H9 (cell line): ENCODE data around the gene CTCFL. TPM values are rescaled to one million over a fixed set of nuclear protein-coding genes. Genes with fewer than 3 reads are reported as not detected.

Experiments
- DNase-seq: peaks from one replicate; pipeline ENCODE4 v3.0.0-alpha.2; 2017
- H2AFZ ChIP-seq: one replicate; pipeline ENCODE4 v1.6.1; 2013; ENCODE audit warnings: mild to moderate bottlenecking, low read length, control low read depth, moderate library complexity
- H2AK5ac ChIP-seq: 2 replicates; pipeline ENCODE4 v1.6.1; 2013; ENCODE audit warnings: low read length, control low read depth, mixed read lengths; ENCODE audit not compliant: insufficient read length
- H2BK120ac ChIP-seq: one replicate; pipeline ENCODE4 v1.6.1; 2013; ENCODE audit warnings: low read depth, mild to moderate bottlenecking, low read length, control low read depth, inconsistent platforms; ENCODE audit not compliant: poor library complexity, severe bottlenecking
- H2BK12ac ChIP-seq: 2 replicates; pipeline ENCODE4 v1.6.1; 2013; ENCODE audit warnings: low read length, control low read depth, mixed read lengths, low read depth; ENCODE audit not compliant: insufficient read length
- H2BK15ac ChIP-seq: 2 replicates; pipeline ENCODE4 v1.6.1; 2013; ENCODE audit warnings: low read depth, low read length, control low read depth
- H2BK20ac ChIP-seq: one replicate; pipeline ENCODE4 v1.6.1; 2013; ENCODE audit warnings: low read depth, mild to moderate bottlenecking, low read length, control low read depth, inconsistent platforms; ENCODE audit not compliant: poor library complexity, severe bottlenecking
- H2BK5ac ChIP-seq: 2 replicates; pipeline ENCODE4 v1.6.1; 2013; ENCODE audit warnings: low read length, control low read depth, mixed read lengths; ENCODE audit not compliant: insufficient read length
- H3K14ac ChIP-seq: 2 replicates; pipeline ENCODE4 v1.6.1; 2013; ENCODE audit warnings: low read length, control low read depth; ENCODE audit not compliant: insufficient read depth
- H3K18ac ChIP-seq: 2 replicates; pipeline ENCODE4 v1.6.1; 2013; ENCODE audit warnings: low read depth, mild to moderate bottlenecking, mixed read lengths, low read length, control low read depth; ENCODE audit not compliant: insufficient read length
- H3K23ac ChIP-seq: 2 replicates; pipeline ENCODE4 v1.6.1; 2013; ENCODE audit warnings: low read length, control low read depth, mixed read lengths, low read depth; ENCODE audit not compliant: insufficient read length
- H3K23me2 ChIP-seq: 2 replicates; pipeline ENCODE4 v1.6.1; 2013; ENCODE audit warnings: low read depth, mild to moderate bottlenecking, mixed read lengths, low read length, control low read depth; ENCODE audit not compliant: insufficient read length, poor library complexity, severe bottlenecking
- H3K27ac ChIP-seq: 2 replicates; pipeline ENCODE4 v1.5.1; 2013; ENCODE audit warnings: low read length, control low read depth, mixed read lengths, low read depth; ENCODE audit not compliant: insufficient read length
- H3K27me3 ChIP-seq: 2 replicates; pipeline ENCODE4 v1.6.1; 2013; ENCODE audit warnings: low read length, control low read depth, inconsistent platforms; ENCODE audit not compliant: insufficient read depth
- H3K4ac ChIP-seq: 2 replicates; pipeline ENCODE4 v1.6.1; 2013; ENCODE audit warnings: low read depth, mild to moderate bottlenecking, control low read depth, inconsistent platforms, low read length, moderate library complexity
- H3K4me1 ChIP-seq: 2 replicates; pipeline ENCODE4 v1.6.1; 2013; ENCODE audit warnings: low read length, control low read depth, inconsistent platforms; ENCODE audit not compliant: insufficient read depth
- H3K4me2 ChIP-seq: 2 replicates; pipeline ENCODE4 v1.6.1; 2013; ENCODE audit warnings: low read length, control low read depth, mixed read lengths; ENCODE audit not compliant: insufficient read length, insufficient read depth
- H3K56ac ChIP-seq: 2 replicates; pipeline ENCODE4 v1.6.1; 2013; ENCODE audit warnings: low read depth, mild to moderate bottlenecking, mixed read lengths, low read length, control low read depth; ENCODE audit not compliant: insufficient read length
- H3K79me1 ChIP-seq: 2 replicates; pipeline ENCODE4 v1.6.1; 2013; ENCODE audit warnings: low read depth, mild to moderate bottlenecking, moderate library complexity, low read length, control low read depth, inconsistent platforms; ENCODE audit not compliant: insufficient read depth, poor library complexity, severe bottlenecking
- H3K79me2 ChIP-seq: 2 replicates; pipeline ENCODE4 v1.6.1; 2013; ENCODE audit warnings: low read length, control low read depth, inconsistent platforms; ENCODE audit not compliant: insufficient read depth
- H3K9ac ChIP-seq: 2 replicates; pipeline ENCODE4 v1.6.1; 2013; ENCODE audit warnings: low read length, control low read depth, mixed read lengths; ENCODE audit not compliant: insufficient read length; ENCODE audit errors: extremely low read depth
- H3K9me3 ChIP-seq: one replicate; pipeline ENCODE4 v1.6.1; 2013; ENCODE audit warnings: low read depth, low read length, inconsistent platforms; ENCODE audit not compliant: control insufficient read depth
- H3T11ph ChIP-seq: one replicate; pipeline ENCODE4 v1.6.1; 2013; ENCODE audit warnings: mild to moderate bottlenecking, low read length, control low read depth, inconsistent platforms
- H4K20me1 ChIP-seq: one replicate; pipeline ENCODE4 v1.6.1; 2013; ENCODE audit not compliant: control insufficient read depth, insufficient read length, insufficient read depth
- H4K5ac ChIP-seq: 2 replicates; pipeline ENCODE4 v1.6.1; 2013; ENCODE audit warnings: low read depth, mild to moderate bottlenecking, mixed read lengths, low read length, control low read depth; ENCODE audit not compliant: insufficient read length
- H4K8ac ChIP-seq: replicated peaks from 2 replicates; pipeline ENCODE4 v1.6.1; 2013; ENCODE audit warnings: low read length, control low read depth, mixed read lengths, low read depth; ENCODE audit not compliant: insufficient read length
- H4K91ac ChIP-seq: 2 replicates; pipeline ENCODE4 v1.6.1; 2013; ENCODE audit warnings: low read depth, mild to moderate bottlenecking, moderate library complexity, mixed read lengths, low read length, control low read depth; ENCODE audit not compliant: insufficient read length
- H3K27ac Mint-ChIP-seq, 3 experiments: 2 replicates in 2 of 3; 3 replicates in 1 of 3; pipeline ENCODE4 v1.8.0; 2020 to 2021; ENCODE audit warnings: mixed read lengths in 3 of 3, mild to moderate bottlenecking in 1 of 3, moderate library complexity in 1 of 3
- H3K27me3 Mint-ChIP-seq: 2 replicates; pipeline ENCODE4 v1.8.0; 2021; ENCODE audit warnings: low read depth, mild to moderate bottlenecking, moderate library complexity, mixed read lengths
- H3K36me3 Mint-ChIP-seq, 3 experiments: 2 replicates in 2 of 3; 3 replicates in 1 of 3; pipeline ENCODE4 v1.8.0; 2020 to 2021; ENCODE audit warnings: low read depth in 3 of 3, mixed read lengths in 3 of 3; ENCODE audit not compliant: insufficient read depth in 1 of 3
- H3K4me1 Mint-ChIP-seq, 2 experiments: 2 replicates each; pipeline ENCODE4 v1.8.0; 2020; ENCODE audit warnings: mixed read lengths in 2 of 2
- H3K4me3 Mint-ChIP-seq, 2 experiments: 2 replicates in 1 of 2; 3 replicates in 1 of 2; pipeline ENCODE4 v1.8.0; 2020 to 2021; ENCODE audit warnings: mild to moderate bottlenecking in 2 of 2, mixed read lengths in 2 of 2, moderate library complexity in 1 of 2
- H3K9me3 Mint-ChIP-seq, 2 experiments: 2 replicates in 1 of 2; 3 replicates in 1 of 2; pipeline ENCODE4 v1.8.0; 2020; ENCODE audit warnings: mild to moderate bottlenecking in 2 of 2, mixed read lengths in 2 of 2, moderate library complexity in 1 of 2
- CTCF ChIP-seq: fragments of 200-600 bp; sonication (generic); conservative IDR thresholded peaks from 3 replicates; pipeline ENCODE4 v1.8.0; 2021; ENCODE audit warnings: antibody characterized with exemption, mild to moderate bottlenecking
- WGBS: extraction: QIAGEN DNeasy Blood & Tissue Kit; methylation state at CpG from one replicate; pipeline ENCODE4 v1.1.7; 2013; ENCODE audit warnings: missing lambda C conversion rate, low lambda C conversion rate, mixed read lengths; ENCODE audit not compliant: insufficient read length; ENCODE audit errors: extremely low coverage; 5-methylcytosine and 5-hydroxymethylcytosine counted together
- total RNA-seq: library from RNA; stranded (reverse); gene quantifications from 2 replicates; pipeline ENCODE4 v1.2.1, GENCODE V29; 2021

The CTCFL gene
- total RNA-seq, 1 experiment from 2014 or later = 0.90 TPM

- Histone ChIP-seq H2BK12ac (no peak overlapping the region), H3K79me1 (no peaks in the 10 kb centered on the region), H4K5ac (no peak overlapping the region), H3K23me2 (no peaks in the 10 kb centered on the region), H3K4me1 (peaks cover 6% of the 10 kb centered on the region; the same call in 1 of the 2 replicates), H4K91ac (no peak overlapping the region), H3K27me3 (no peaks in the 10 kb centered on the region), H3K9ac (no peak overlapping the region), H3K56ac (no peak overlapping the region), H2AK5ac (no peak overlapping the region), H2BK120ac (no peak overlapping the region), H4K8ac (no peak overlapping the region), H3K18ac (no peak overlapping the region), H3K4ac (no peak overlapping the region), H3K23ac (no peak overlapping the region), H3K27ac (no peak overlapping the region), H2BK20ac (no peak overlapping the region), H2AFZ (no peak overlapping the region), H3K4me2 (no peak overlapping the region), H3T11ph (no peak overlapping the region), H3K79me2 (no peaks in the 10 kb centered on the region), H4K20me1 (no peaks in the 10 kb centered on the region), H3K9me3 (no peaks in the 10 kb centered on the region), H2BK5ac (no peak overlapping the region), H2BK15ac (no peak overlapping the region), H3K14ac (no peak overlapping the region)
- no peak for TF ChIP-seq CTCF
- Mint-ChIP-seq H3K4me1 (peaks cover 27 to 30% of the 10 kb centered on the region in 2 experiments), H3K27ac (no peak overlapping the region; a peak in 1 of 7 replicates), H3K4me3 (no peak overlapping the region), H3K9me3 (no peaks in the 10 kb centered on the region), H3K27me3 (peaks cover 2% of the 10 kb centered on the region; the same call in 1 of the 2 replicates), H3K36me3 (no peaks in the 10 kb centered on the region)
- WGBS = no CpG with 5 or more reads among the region's 5 CpGs
- DNase-seq = no peak
Measured at GRCh38 chr20:57508831-57509230, 16.1 kb downstream of the CTCFL start.
